Common myeloid progenitor, CD34-positive (primary cell): ENCODE data around the gene NRP2.
A peak's percentile ranks its signal among the peaks of the same experiment; 100 is the strongest.

Source experiments
- CTCF ChIA-PET: fragments of 350-600 bp; sonication (Branson Sonifier 250); formaldehyde crosslinking; loops from one replicate; lab custom pipeline; 2021; ENCODE audit warnings: antibody characterized with exemption; lab: Charles Lee
- POLR2A ChIA-PET: fragments of 350-600 bp; sonication (Branson Sonifier 250); formaldehyde crosslinking; loops from one replicate; lab custom pipeline; 2021; ENCODE audit warnings: antibody characterized with exemption; lab: Charles Lee
- DNase-seq, 3 donors: peaks; one replicate each; pipeline versions ENCODE4 v3.0.0 to v3.0.0-alpha.2; 2013
- H3K27ac ChIP-seq, 2 experiments: 1 replicate in 1 of 2; 2 replicates in 1 of 2; pipeline ENCODE4 v1.7.0; 2013; ENCODE audit warnings: inconsistent platforms in 2 of 2, low read length in 2 of 2, mild to moderate bottlenecking in 2 of 2, low read depth in 1 of 2, moderate library complexity in 1 of 2; ENCODE audit not compliant: severe bottlenecking in 2 of 2, insufficient read depth in 1 of 2, poor library complexity in 1 of 2
- H3K27me3 ChIP-seq, 5 experiments: replicated peaks in 2 of 5; 1 replicate in 3 of 5; 2 replicates in 2 of 5; pipeline versions ENCODE4 v1.6.1 to v1.7.0; 2013; ENCODE audit warnings: low read length in 4 of 5, mild to moderate bottlenecking in 2 of 5, moderate library complexity in 2 of 5, inconsistent platforms in 1 of 5; ENCODE audit not compliant: insufficient read depth in 5 of 5, control insufficient read depth in 4 of 5
- H3K36me3 ChIP-seq, 4 experiments: 1 replicate in 2 of 4; 2 replicates in 2 of 4; pipeline versions ENCODE4 v1.6.1 to v1.7.0; 2013; ENCODE audit warnings: low read length in 3 of 4, control low read depth in 1 of 4, mild to moderate bottlenecking in 1 of 4; ENCODE audit not compliant: control insufficient read depth in 4 of 4, insufficient read depth in 4 of 4
- H3K4me1 ChIP-seq, 4 experiments: 1 replicate in 3 of 4; 2 replicates in 1 of 4; pipeline versions ENCODE4 v1.6.1 to v1.7.1; 2013; ENCODE audit warnings: low read length in 3 of 4, mild to moderate bottlenecking in 3 of 4, control low read depth in 1 of 4, inconsistent platforms in 1 of 4, moderate library complexity in 1 of 4; ENCODE audit not compliant: control insufficient read depth in 4 of 4, insufficient read depth in 4 of 4; ENCODE audit errors: control extremely low read depth in 1 of 4
- H3K4me3 ChIP-seq, 7 experiments: 1 replicate in 4 of 7; 2 replicates in 3 of 7; pipeline versions ENCODE4 v1.5.1 to v1.7.0; 2013; ENCODE audit warnings: mild to moderate bottlenecking in 7 of 7, low read length in 6 of 7, moderate library complexity in 6 of 7, inconsistent platforms in 2 of 7, low read depth in 2 of 7, control low read depth in 1 of 7; ENCODE audit not compliant: insufficient read depth in 4 of 7, control insufficient read depth in 1 of 7; ENCODE audit errors: extremely low read depth in 1 of 7
- H3K9me3 ChIP-seq, 5 experiments: 1 replicate in 4 of 5; 2 replicates in 1 of 5; pipeline versions ENCODE4 v1.6.1 to v1.7.1; 2013; ENCODE audit warnings: low read length in 4 of 5, mild to moderate bottlenecking in 2 of 5, inconsistent platforms in 1 of 5, low read depth in 1 of 5, moderate library complexity in 1 of 5; ENCODE audit not compliant: control insufficient read depth in 4 of 5, insufficient read depth in 2 of 5; ENCODE audit errors: control extremely low read depth in 1 of 5
- WGBS: methylation state at CpG from one replicate; pipeline ENCODE4 v1.1.5; 2013; ENCODE audit not compliant: insufficient coverage; 5-methylcytosine and 5-hydroxymethylcytosine counted together

Gene NRP2

GRCh38 chr2:205833864-205834263 lies 151.6 kb downstream of the NRP2 start:
- Histone ChIP-seq H3K9me3 (peaks cover 0 to 5% (median 0%) of the 10 kb centered on the region in 5 experiments), H3K27ac (no peak overlapping the region), H3K4me1 (no peaks in the 10 kb centered on the region), H3K4me3 (no peak overlapping the region), H3K36me3 (no peaks in the 10 kb centered on the region), H3K27me3 (no peaks in the 10 kb centered on the region)
- no peak for DNase-seq
- ChIA-PET POLR2A (no interaction called here), CTCF (no interaction called here)
- WGBS: 80% methylated on average over 1 of the region's 2 CpGs

DNA sequence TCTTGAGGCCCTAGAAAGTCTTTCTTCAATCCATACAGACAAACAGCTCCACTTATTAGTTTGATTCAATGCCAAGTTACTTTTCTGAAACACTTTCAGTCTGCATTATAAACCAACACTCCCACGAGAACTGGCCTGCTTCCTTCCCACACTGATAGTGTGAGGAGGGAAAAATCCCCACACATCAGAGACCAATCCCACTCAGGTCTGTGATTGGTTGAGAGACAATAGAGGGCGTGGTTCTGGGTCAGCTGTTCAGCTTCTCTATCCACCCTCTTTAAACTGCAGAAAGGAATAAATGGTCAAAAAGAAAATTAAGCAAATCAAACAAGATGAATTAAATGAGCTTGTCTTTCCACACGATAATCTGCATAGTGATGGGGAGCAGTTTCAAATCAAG lies 152.5 kb downstream of the NRP2 start:
- Histone ChIP-seq H3K4me3 (no peak overlapping the region), H3K4me1 (no peaks in the 10 kb centered on the region), H3K27ac (no peak overlapping the region), H3K9me3 (peaks cover 0 to 5% (median 0%) of the 10 kb centered on the region in 5 experiments), H3K36me3 (no peaks in the 10 kb centered on the region), H3K27me3 (no peaks in the 10 kb centered on the region)
- DNase-seq: peak; percentile 7 to 51 (median 50)
- no CpG with 5 or more reads among the region's 3 CpGs for WGBS
- POLR2A ChIA-PET: interaction anchor here (0.5 kb wide), 1 partner anchor 26 kb away, joined by 5 read pairs; no protein-coding TSS in a partner anchor
- CTCF ChIA-PET: no interaction called here

- ChIA-PET POLR2A (interaction anchor here (0.5 kb wide), 1 partner anchor 26 kb away, joined by 5 read pairs; no protein-coding TSS in a partner anchor), CTCF (no interaction called here)
- Histone ChIP-seq H3K9me3 (peaks cover 0 to 5% (median 0%) of the 10 kb centered on the region in 5 experiments), H3K4me1 (no peaks in the 10 kb centered on the region), H3K36me3 (no peaks in the 10 kb centered on the region), H3K27ac (no peak overlapping the region), H3K27me3 (no peaks in the 10 kb centered on the region), H3K4me3 (no peak overlapping the region)
- no peak for DNase-seq
- WGBS: 100% methylated on average over 3 of the region's 4 CpGs
Measured at GRCh38 chr2:205835251-205835791, 153.0 kb downstream of the NRP2 start.

GRCh38 chr2:205835923-205836322 lies 153.6 kb downstream of the NRP2 start:
- H3K27me3 ChIP-seq: no peaks in the 10 kb centered on the region
- no peak for DNase-seq
- CTCF ChIA-PET: no interaction called here
- WGBS: no CpG with 5 or more reads among the region's 5 CpGs
- no peak overlapping the region for H3K27ac ChIP-seq
- H3K4me3 ChIP-seq: no peak overlapping the region
- POLR2A ChIA-PET: no interaction called here
- no peaks in the 10 kb centered on the region for H3K36me3 ChIP-seq
- H3K4me1 ChIP-seq: no peaks in the 10 kb centered on the region
- H3K9me3 ChIP-seq: peaks cover 0 to 5% (median 0%) of the 10 kb centered on the region in 5 experiments

DNA sequence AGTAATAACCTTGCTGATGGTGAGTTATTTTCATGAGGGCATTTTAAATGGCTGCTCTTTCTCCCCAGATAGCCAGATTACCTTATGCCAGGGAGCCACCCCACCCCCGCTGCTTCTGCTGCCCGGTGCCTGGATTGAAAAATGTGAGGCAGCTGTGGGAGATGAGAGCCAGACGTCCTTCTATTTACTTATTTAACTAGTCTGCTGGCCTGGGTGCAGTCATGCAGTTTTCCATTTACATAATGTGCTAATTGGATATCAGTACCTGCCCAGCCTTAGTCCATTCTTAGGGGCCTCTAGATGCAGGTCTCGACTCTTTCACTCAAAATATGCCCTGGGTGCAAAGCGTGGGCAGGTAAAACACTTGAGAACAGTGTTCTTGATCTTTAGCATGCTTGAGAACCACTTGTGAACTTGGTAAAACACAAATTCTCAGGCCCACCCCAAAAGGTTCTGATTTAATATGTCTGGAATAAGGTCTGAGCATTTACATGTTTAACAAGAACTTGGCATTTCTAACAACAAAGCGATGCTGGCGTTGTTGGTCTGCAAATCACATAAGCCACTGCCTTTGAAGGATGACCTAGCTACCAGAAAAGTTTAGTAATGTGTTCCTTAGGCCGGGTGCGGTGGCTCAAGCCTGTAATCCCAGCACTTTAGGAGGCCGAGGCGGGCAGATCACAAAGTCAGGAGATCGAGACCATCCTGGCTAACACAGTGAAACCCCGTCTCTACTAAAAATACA lies 154.3 kb downstream of the NRP2 start:
- Histone ChIP-seq H3K27ac (no peak overlapping the region), H3K4me1 (no peaks in the 10 kb centered on the region), H3K27me3 (no peaks in the 10 kb centered on the region), H3K36me3 (no peaks in the 10 kb centered on the region), H3K4me3 (no peak overlapping the region), H3K9me3 (peaks cover 0 to 5% (median 0%) of the 10 kb centered on the region in 5 experiments)
- WGBS: 93% methylated on average over 7 of the region's 13 CpGs
- POLR2A ChIA-PET: no interaction called here
- no peak for DNase-seq
- CTCF ChIA-PET: no interaction called here

- ChIA-PET CTCF (no interaction called here), POLR2A (no interaction called here)
- Histone ChIP-seq H3K4me3 (no peak overlapping the region), H3K36me3 (no peaks in the 10 kb centered on the region), H3K9me3 (peaks cover 0 to 5% (median 0%) of the 10 kb centered on the region in 5 experiments), H3K27me3 (no peaks in the 10 kb centered on the region), H3K27ac (no peak overlapping the region), H3K4me1 (no peaks in the 10 kb centered on the region)
- WGBS: no CpG with 5 or more reads among the region's 1 CpG
- no peak for DNase-seq
Measured at GRCh38 chr2:205837663-205838062, 155.4 kb downstream of the NRP2 start.

DNA sequence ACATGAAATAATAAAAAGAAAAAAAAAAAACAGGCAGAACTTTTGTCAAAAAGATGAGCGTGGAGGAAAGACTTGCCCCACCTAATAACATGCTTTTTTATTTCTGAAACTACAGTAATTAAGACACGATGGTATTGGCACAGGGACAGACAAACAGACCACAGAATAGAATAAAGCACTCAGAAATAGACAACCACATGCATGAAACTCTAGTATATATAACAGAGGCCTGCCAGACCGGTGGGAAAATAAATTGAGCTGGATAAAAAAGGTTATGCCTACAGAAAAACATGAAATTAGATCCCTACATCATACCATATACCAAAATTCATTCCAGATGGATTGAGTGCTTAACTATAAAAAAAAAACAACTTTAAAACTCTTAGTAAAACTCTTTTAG lies 163.1 kb downstream of the NRP2 start:
- Histone ChIP-seq H3K27me3 (peaks cover 0 to 2% (median 0%) of the 10 kb centered on the region in 5 experiments), H3K4me3 (no peak overlapping the region), H3K9me3 (no peaks in the 10 kb centered on the region), H3K27ac (no peak overlapping the region), H3K36me3 (no peaks in the 10 kb centered on the region), H3K4me1 (no peaks in the 10 kb centered on the region)
- ChIA-PET POLR2A (no interaction called here), CTCF (interaction anchor here (1.2 kb wide), 1 partner anchor 71 kb away, joined by 3 read pairs; no protein-coding TSS in a partner anchor)
- WGBS: 100% methylated on average over 1 of the region's 3 CpGs
- no peak for DNase-seq
